NCI-H2196 treated with DMSO at 0.1 percent for 48 hours (cell line): Measurements from ENCODE around the gene PTPRD.

Experiments used
- DNase-seq: peaks from one replicate; lab custom pipeline; 2025; ENCODE audit not compliant: unreplicated experiment; lab: John Stamatoyannopoulos, UW

The PTPRD gene

GRCh38 chr9:8809741-8810140, 1803.1 kb downstream of the PTPRD start:
- DNase-seq: no peak

- DNase-seq: no peak
Measured at GRCh38 chr9:8806150-8806549, 1806.7 kb downstream of the PTPRD start.

- no peak for DNase-seq
Measured at GRCh38 chr9:8804613-8805012, 1808.2 kb downstream of the PTPRD start.

GRCh38 chr9:8802242-8802641, 1810.6 kb downstream of the PTPRD start:
- DNase-seq: no peak

GRCh38 chr9:8800196-8800595, 1812.6 kb downstream of the PTPRD start:
- DNase-seq: no peak

- no peak for DNase-seq
Measured at GRCh38 chr9:8799615-8800014, 1813.2 kb downstream of the PTPRD start.

GRCh38 chr9:8799206-8799605, 1813.6 kb downstream of the PTPRD start:
- no peak for DNase-seq

GRCh38 chr9:8784838-8785237, 1828.0 kb downstream of the PTPRD start:
- no peak for DNase-seq

GRCh38 chr9:8783941-8784340, 1828.9 kb downstream of the PTPRD start:
- DNase-seq: no peak

GRCh38 chr9:8782237-8782636, 1830.6 kb downstream of the PTPRD start:
- no peak for DNase-seq

- DNase-seq: no peak
Measured at GRCh38 chr9:8781458-8781857, 1831.3 kb downstream of the PTPRD start.

- no peak for DNase-seq
Measured at GRCh38 chr9:8780386-8780785, 1832.4 kb downstream of the PTPRD start.

GRCh38 chr9:8779478-8779877, 1833.3 kb downstream of the PTPRD start:
- DNase-seq: no peak

GRCh38 chr9:8778356-8778755, 1834.4 kb downstream of the PTPRD start:
- DNase-seq: no peak

GRCh38 chr9:8772302-8772701, 1840.5 kb downstream of the PTPRD start:
- no peak for DNase-seq

GRCh38 chr9:8769153-8769552, 1843.6 kb downstream of the PTPRD start:
- no peak for DNase-seq

- no peak for DNase-seq
Measured at GRCh38 chr9:8766096-8766495, 1846.7 kb downstream of the PTPRD start.

- no peak for DNase-seq
Measured at GRCh38 chr9:8764051-8764450, 1848.8 kb downstream of the PTPRD start.

- no peak for DNase-seq
Measured at GRCh38 chr9:8762479-8763085, 1850.2 kb downstream of the PTPRD start.

- no peak for DNase-seq
Measured at GRCh38 chr9:8760000-8760767, 1852.6 kb downstream of the PTPRD start.

- no peak for DNase-seq
Measured at GRCh38 chr9:8757881-8758280, 1854.9 kb downstream of the PTPRD start.

GRCh38 chr9:8754751-8755150, 1858.1 kb downstream of the PTPRD start:
- DNase-seq: no peak

GRCh38 chr9:8751406-8751930, 1861.3 kb downstream of the PTPRD start:
- DNase-seq: no peak
